GM18526 (cell line): ENCODE results near the gene TMEM179.

ENCODE experiments used
- POLR2A ChIP-seq: IDR thresholded peaks from 3 replicates; pipeline ENCODE4 v1.6.1; 2011; ENCODE audit not compliant: insufficient read length; ENCODE audit errors: extremely low read depth

Gene TMEM179

DNA sequence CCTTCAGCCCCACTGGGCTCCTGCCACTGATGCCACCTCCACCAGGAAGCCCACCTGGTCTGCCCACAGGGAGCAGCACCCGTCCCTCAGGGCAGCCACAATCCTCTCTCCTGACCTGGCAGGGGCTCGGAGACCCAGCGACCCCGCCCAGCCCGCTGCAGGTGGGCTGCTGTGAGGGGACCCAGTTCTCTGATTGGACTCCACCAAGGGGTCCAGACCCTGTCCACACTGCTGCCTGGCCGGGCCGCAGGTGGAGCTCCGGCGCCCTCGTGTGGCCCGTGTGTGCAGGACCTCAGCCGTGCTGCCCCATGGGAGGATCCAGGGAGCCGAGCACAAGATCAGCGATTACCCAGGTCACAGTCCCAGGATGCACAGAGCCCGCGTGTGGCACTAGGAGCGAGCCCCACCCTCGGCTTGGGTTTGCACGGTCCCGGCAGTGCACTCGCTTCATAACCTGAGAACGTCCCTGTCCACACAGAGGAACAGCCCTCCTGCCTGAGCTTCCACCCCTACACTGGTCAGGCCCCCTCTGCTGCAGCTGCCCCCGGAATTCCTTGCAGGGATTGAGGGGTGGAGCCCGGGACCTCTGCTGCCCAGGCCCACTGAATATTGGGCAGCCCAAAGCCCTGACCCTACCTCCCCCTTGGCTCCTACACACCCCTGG lies 35.4 kb upstream of the TMEM179 start:
- no peak for TF ChIP-seq POLR2A

DNA sequence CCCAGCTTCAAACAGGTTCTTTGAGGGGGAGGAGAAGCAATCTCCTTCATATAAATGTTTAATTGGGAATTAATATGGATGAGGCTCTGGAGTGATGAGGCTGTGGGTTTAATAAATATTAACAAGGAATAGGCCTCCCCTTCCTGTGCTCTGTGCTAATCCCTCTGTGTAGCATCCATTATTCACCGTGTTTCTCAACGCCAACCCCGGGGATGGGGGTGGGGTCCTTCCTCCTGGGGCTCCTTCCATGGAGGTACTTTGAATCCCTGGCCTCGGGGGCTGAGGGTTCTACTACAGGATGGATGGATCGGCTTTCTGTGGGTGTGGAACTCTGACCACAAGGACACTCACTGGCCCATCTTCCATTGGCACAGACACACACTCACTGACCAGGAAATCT lies 34.9 kb upstream of the TMEM179 start:
- TF ChIP-seq POLR2A: no peak

DNA sequence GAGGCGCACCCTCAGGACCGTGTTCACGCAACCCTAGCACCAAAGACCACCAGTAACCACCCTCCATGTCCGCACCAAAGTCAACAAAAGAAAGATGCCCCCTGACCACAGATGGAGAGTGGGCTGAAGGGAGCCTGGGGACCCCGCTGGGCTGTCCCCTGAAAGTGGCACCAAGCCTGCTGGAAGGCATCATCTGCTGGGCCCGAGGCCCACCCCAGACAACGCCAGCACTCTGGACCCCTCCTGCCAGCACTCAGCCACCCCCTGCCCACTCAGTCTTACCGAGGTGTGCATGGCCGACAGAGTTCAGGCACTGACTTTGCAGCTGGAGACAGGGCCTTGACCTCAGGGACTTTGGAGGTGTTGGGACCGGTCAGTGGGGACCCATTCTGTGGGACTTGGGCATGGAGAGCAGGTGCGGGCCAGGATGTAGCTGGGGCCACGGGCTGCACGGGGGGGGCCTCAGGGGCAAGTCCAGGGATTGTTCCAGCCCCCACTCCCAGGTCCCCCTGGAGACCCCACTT lies 34.4 kb upstream of the TMEM179 start:
- no peak for TF ChIP-seq POLR2A

DNA sequence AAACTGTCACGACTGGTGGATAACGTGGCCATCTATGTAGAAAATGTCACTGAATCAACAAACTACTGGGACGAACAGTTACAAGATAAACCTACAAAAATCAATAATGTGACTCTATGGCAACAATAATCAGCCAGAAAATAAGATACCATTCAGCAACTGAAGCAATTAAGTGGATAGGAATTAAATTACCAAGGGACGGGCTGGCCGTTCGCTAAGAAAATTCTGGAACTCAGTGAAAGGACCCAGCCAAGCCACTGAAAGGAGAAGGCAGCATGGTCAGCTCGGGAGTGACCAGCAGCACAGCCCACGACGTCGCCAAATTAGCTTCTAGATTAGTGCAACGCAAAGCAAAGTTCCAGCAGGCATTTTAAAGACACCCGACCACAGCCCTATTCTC lies 33.6 kb upstream of the TMEM179 start:
- no peak for TF ChIP-seq POLR2A

GRCh38 chr14:104637546-104638003 lies 33.0 kb upstream of the TMEM179 start:
- TF ChIP-seq POLR2A: no peak

DNA sequence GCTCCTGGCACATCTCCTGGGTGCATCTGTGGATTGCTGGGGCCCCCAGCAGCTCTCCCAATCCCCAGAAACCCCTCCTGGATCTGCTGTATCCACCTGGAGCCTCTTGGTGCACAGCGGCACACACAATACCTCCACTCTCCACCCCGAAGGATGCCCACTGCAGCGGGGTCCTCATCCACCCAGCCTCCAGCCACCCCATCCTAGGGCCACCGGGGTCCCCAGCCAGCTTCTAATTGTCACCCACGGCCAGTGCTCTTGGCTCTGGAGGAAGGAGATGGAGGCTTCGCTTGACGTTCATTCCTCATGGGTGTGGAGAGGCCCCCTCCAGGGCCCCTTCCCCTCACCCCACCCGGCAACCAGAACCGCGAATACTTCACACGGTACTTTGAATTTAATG lies 31.6 kb upstream of the TMEM179 start:
- TF ChIP-seq POLR2A: no peak

GRCh38 chr14:104635717-104636116 lies 31.1 kb upstream of the TMEM179 start:
- TF ChIP-seq POLR2A: no peak

GRCh38 chr14:104634886-104635570 lies 30.5 kb upstream of the TMEM179 start:
- TF ChIP-seq POLR2A: no peak

- TF ChIP-seq POLR2A: no peak
Observed at GRCh38 chr14:104634138-104634760, 29.7 kb upstream of the TMEM179 start.

- TF ChIP-seq POLR2A: no peak
Observed at GRCh38 chr14:104633276-104634137, 28.9 kb upstream of the TMEM179 start.

GRCh38 chr14:104632781-104633180 lies 28.2 kb upstream of the TMEM179 start:
- TF ChIP-seq POLR2A: no peak

- TF ChIP-seq POLR2A: no peak
Observed at GRCh38 chr14:104624939-104625338, 20.4 kb upstream of the TMEM179 start.

- TF ChIP-seq POLR2A: no peak
Observed at GRCh38 chr14:104614126-104614812, 9.7 kb upstream of the TMEM179 start.

- no peak for TF ChIP-seq POLR2A
Observed at GRCh38 chr14:104611881-104612280, 7.3 kb upstream of the TMEM179 start.
